RWPE1 (cell line): ENCODE data around the gene MFSD12.
A peak's percentile ranks its signal among the peaks of the same experiment; 100 is the strongest.
"Not testable (repeated sequence)": the region's sequence is repeated elsewhere in the genome, so short reads cannot be mapped to it uniquely, and the experiment has no call there.

Source experiments
- CTCF ChIA-PET: fragments of 350-600 bp; sonication (Branson Sonifier 250); formaldehyde crosslinking; extraction: SDS; loops from one replicate; lab custom pipeline; 2021; lab: Yijun Ruan, JAX
- POLR2A ChIA-PET: fragments of 400-600 bp; formaldehyde crosslinking; extraction: SDS; loops from one replicate; lab custom pipeline; 2020; ENCODE audit warnings: antibody characterized with exemption; ENCODE audit not compliant: low non-redundant PET; lab: Yijun Ruan, JAX
- DNase-seq: peaks from one replicate; pipeline ENCODE4 v3.0.0; 2012; ENCODE audit warnings: low spot score
- H3K27ac ChIP-seq: fragments of 450-650 bp; 2 replicates; pipeline ENCODE4 v1.5.1; 2017
- CTCF ChIP-seq: fragments of 450-650 bp; conservative IDR thresholded peaks from 2 replicates; pipeline ENCODE4 v1.5.1; 2017; ENCODE audit warnings: low read depth, mild to moderate bottlenecking

Gene MFSD12

DNA sequence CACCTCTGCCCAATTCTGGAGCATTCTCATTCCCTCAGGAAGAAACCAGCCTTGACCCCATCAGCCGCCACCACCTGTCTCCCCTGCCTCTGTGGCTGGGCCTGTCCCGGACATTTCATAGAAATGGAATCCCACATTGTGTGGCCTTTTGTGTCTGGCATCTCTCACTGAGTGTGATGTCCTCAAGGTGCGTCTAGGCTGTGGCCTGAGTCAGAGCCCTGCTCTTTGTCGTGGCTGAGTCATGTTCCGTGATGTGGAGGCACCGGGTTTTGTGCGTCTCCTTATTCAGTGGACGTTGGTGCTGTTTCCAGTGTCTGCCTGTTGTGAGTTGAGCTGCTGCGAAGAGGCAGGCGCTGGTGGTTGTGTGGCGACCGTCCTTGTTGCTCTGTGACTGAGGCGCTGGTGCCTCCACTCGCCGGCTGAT lies 47.8 kb downstream of the MFSD12 start:
- POLR2A ChIA-PET = no interaction called here

GRCh38 chr19:3508771-3509535 lies 48.4 kb downstream of the MFSD12 start:
- CTCF ChIA-PET = interaction anchor here (0.6 kb wide), 1 partner anchor 435 kb away, joined by 4 read pairs; no protein-coding TSS in a partner anchor

More for the DNA sequence above, 47.8 kb downstream of the MFSD12 start:
- DNase-seq = peak; percentile 42
- peak overlapping the region; percentile 91 for H3K27ac ChIP-seq
- CTCF ChIA-PET = no interaction called here
- TF ChIP-seq CTCF = no peak

DNA sequence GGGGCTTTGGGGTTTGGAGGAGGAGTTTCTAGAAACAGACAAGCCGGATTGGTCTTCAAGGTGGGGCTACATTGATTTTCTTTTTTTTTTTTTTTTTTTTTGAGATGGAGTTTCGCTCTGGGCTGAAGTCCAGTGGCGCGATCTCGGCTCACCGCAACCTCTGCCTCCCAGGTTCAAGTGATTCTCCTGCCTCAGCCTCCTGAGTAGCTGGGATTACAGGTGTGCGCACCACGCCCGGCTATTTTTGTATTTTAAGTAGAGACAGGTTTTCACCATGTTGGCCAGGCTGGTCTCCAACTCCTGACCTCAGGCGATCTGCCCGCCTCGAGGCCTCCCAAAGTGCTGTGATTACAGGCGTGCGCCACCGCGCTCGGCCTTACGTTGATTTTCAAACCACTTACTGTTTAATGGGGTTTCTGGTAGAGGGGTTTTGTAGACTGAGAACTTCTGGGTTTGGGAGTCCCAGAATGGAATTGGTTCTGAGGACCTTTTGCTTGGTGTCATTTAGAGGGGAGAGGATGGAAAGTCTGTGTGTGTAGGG lies 49.2 kb downstream of the MFSD12 start:
- POLR2A ChIA-PET, DNase-seq: not testable (repeated sequence)
- CTCF ChIA-PET = interaction anchor here (0.6 kb wide), 1 partner anchor 435 kb away, joined by 4 read pairs; no protein-coding TSS in a partner anchor
- H3K27ac ChIP-seq = peak overlapping the region; percentile 91

More at GRCh38 chr19:3508771-3509535, 48.4 kb downstream of the MFSD12 start:
- TF ChIP-seq CTCF = no peak
- DNase-seq = no peak
- POLR2A ChIA-PET = no interaction called here
- peak overlapping the region; percentile 91 for H3K27ac ChIP-seq

DNA sequence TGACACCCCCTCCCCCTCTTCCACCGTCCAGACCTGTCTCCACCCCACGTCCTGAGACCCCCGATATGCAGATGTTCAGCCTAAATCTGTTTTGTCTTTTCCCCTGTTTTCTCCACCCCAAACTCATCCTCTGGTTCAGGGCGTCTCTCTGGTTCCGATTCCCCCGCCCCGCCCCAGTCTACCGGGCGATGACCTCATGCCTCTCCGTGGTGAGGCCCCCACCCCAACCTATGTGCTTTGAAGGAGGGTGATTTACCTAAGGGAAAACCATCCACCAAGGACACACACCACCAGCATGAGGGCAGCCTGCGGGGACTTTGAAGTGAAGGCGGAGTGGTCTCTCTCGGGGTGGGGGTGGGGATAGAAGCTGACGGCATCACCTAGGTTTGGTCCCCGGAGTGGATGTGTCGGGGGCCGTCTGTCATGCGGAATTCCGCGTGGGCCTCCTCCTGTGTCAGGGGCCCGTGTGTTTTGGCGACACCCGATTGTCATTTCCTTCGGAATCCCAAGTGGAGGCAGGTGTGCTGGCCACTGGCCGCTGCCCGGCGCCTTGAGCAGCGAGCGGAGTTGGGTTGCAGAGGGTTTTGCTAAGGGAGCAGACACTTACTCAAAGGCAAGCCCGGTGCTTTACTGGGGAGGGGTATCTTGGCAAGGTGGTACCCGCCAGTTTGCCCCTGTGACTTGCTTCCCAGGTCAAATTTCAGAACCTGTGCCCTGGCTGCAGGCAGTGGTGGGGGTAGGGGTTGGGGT lies 49.8 kb downstream of the MFSD12 start:
- POLR2A ChIA-PET = no interaction called here
- no peak for DNase-seq

GRCh38 chr19:3506384-3507340 lies 50.7 kb downstream of the MFSD12 start:
- no peak for TF ChIP-seq CTCF
- H3K27ac ChIP-seq = peak overlapping the region; percentile 91
- no peak for DNase-seq
- ChIA-PET POLR2A (no interaction called here), CTCF (interaction anchor here (0.6 to 0.7 kb wide), 2 partner anchors 321 to 896 kb away, joined by 3 read pairs; partner anchors contain the start of gene NCLN)

More for the DNA sequence above, 49.8 kb downstream of the MFSD12 start:
- TF ChIP-seq CTCF = no peak
- CTCF ChIA-PET = no interaction called here
- peak overlapping the region; percentile 91 for H3K27ac ChIP-seq

GRCh38 chr19:3505598-3506383 lies 51.6 kb downstream of the MFSD12 start, which contains the start of gene FZR1:
Gene FZR1, plus strand, starts transcription at chr19:3506311. Its CDS starts 16,679 bp downstream, at chr19:3522990.
- peak; percentile 95 for DNase-seq
- CTCF ChIA-PET = interaction anchor here (0.6 to 0.7 kb wide), 2 partner anchors 320 to 895 kb away, joined by 3 read pairs; partner anchors contain the start of gene NCLN
- POLR2A ChIA-PET = no interaction called here
- H3K27ac ChIP-seq = peak within 1 kb of the TSS; percentile 91
- TF ChIP-seq CTCF = no peak
